DMS153 (cell line): ENCODE measurements around the gene GMPR.
"Not testable (repeated sequence)": the region's sequence is repeated elsewhere in the genome, so short reads cannot be mapped to it uniquely, and the experiment has no call there.

Experiments used
- DNase-seq: peaks from one replicate; lab custom pipeline; 2025; lab: John Stamatoyannopoulos, UW

The GMPR gene

DNA sequence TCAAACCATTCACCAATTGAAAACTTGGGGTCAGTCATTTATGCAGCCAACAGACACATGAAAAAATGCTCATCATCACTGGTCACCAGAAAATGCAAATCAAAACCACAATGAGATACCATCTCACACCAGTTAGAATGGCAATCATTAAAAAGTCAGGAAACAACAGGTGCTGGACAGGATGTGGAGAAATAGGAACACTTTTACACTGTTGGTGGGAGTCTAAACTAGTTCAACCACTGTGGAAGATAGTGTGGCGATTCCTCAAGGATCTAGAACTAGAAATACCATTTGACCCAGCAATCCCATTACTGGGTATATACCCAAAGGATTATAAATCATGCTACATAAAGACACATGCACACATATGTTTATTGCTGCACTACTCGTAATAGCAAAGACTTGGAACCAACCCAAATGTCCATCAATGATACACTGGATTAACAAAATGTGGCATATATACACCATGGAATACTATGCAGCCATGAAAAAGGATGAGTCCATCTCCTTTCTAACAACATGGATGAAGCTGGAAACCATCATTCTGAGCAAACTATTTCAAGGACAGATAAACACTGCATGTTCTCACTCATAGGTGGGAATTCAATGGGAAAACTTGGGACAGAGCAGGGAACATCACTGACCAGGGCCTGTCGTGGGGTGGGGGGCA, 13.2 kb upstream of the GMPR start:
- not testable (repeated sequence) for DNase-seq

DNA sequence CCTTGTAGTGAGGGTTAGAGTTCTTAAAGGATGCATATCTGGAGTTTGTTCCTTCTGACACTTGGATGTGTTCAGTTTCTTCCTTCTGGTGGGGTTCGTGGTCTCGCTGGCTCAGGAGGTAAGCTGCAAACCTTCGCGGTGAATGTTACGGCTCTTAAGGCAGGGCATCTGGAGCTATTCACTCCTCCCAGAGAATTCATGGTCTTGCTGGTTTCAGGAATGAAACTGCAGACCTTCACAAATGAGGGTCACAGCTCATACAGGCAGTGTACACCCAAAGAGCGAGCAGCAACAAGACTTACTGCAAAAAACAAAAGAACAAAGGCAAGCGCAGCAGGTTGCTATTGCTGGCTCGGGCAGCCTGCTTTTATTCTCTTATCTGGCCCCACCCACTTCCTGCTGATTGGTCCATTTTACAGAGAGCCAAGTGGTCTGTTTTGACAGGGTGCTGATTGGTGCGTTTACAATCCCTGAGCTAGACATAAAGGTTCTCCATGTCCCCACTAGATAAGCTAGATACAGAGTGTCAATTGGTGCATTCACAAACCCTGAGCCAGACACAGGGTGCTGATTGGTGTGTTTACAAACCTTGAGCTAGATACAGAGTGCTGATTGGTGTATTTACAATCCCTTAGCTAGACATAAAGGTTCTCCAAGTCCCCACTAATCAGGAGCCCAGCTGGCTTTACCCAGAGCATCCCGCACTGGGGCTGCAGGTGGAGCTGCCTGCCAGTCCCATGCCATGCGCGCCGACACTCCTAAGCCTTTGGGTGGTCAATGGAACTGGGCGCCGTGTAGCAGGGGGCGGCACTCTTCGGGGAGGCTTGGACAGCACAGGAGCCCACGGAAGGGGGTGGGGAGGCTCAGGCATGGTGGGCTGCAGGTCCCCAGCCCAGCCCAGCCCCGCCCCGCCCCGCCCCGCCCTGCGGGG, 12.0 kb upstream of the GMPR start:
- DNase-seq = peak; percentile 12

DNA sequence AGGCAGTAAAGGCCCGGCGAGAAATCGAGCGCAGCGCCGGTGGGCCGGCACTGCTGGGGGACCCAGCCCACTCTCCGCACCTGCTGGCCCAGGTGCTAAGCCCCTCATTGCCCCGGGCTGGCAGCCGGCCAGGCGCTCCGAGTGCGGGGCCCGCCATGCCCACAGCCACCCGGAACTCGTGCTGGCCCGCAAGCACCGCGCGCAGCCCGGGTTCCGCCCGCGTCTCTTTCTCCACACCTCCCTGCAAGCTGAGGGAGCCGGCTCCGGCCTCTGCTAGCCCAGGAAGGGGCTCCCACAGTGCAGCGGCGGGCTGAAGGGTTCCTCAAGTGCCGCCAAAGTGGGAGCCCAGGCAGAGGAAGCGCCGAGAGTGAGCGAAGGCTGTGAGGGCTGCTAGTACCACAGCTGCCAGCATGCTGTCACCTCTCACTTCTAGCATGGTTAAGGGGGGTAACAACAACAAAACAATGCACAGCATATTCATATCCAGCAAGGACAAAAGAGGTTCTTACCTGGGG, 11.3 kb upstream of the GMPR start:
- no peak for DNase-seq

DNA sequence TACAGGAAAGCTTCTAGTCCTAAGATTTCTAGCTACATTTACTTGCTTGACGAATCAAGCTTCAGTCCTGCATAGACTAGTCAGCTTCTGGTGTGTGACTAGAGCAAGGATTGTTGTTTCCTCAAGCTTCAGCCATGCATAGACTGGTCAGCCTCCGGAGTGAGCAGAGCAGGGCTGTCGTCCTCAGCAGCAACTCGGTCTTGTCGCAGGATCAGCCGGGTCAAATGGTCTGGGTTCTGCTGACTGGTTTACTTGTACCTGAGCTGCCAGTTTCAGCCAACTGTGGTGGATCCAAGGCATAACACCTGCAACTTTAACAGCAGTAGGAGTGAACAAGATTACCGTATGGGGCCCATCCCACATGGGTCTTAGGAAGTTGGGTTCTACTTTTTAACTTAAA, 10.8 kb upstream of the GMPR start:
- no peak for DNase-seq

DNA sequence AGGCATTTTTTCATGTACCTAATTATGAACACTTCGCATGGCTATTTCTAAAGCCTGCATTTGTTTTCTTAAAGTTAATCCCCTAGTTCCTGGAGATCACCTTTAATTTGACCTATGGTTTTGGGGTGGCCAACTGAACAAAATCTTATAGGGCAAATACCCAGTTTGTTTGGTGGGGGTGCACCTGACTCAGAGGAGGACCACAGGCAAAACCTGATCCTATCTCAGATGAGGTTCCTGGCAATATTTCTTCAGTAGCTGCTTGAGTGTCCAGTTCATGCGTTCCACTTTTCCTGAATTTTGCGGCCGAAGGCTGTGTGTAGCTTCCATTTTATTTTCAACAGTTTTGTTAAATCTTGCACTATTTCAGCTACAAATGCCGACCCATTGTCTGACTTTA, 10.3 kb upstream of the GMPR start:
- DNase-seq = no peak

DNA sequence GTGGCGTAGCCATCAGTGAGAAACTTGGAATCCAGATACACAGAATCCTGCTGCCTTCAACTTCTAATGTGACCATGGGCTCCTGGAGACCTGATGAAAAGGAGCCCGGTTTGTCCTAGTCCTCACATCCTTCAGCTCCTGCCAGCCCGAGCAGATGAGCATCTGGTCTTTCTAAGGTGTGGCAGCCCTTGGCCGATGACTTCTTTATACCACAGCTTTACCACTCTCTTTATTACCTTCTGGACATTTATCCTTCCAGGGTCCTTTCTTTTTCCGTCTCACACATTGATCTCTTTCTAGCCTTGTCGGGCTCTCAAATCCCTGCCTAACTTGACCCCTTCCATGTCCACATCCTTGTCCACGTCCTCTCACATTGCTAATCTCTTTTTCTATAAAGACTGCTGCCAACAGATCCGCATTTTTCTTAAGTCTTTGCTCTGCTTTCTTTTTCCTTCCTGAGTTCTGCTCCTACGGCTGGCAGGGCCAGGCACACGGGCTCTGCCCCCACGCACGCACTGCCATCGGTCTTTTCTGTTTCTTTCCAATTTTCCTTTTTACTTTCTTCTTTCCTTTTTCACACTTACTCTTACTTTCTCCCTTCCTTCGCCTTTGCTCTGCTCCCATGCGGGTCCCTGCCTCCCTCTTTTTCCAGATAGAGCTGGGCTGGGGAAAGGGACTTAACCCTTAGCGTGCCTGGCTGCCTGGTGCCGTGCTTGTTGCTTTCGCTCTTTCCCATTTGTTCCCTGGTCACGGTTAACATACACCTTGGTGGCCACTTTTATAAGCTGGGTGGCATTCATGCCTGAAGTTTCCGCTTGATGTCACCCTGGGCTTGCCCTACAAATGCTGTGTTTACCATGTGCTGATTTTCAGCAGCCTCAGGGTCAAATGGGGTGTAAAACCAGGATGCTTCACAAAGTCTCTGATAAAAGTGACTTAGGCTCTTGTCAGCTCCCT, 9.4 kb upstream of the GMPR start:
- no peak for DNase-seq

DNA sequence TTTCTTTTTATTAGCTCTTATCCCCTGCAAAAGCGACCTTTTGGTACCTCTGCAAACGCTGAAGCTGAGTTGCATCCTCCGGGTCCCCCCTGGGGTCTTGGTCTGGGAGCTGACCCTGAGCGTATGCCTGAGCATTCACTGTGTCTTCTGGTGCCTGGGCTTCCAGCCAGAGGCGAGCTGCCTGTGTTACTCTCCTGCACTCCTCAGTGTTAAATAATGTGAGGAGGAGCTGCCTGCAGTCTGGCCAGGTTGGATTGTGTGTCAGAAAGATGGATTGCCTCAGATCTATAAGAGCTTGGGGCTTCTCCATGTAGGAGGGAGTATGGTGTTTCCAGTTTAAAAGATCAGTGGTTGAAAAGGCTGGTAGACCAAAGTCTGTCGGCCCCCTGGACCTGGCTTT, 8.7 kb upstream of the GMPR start:
- DNase-seq = no peak

DNA sequence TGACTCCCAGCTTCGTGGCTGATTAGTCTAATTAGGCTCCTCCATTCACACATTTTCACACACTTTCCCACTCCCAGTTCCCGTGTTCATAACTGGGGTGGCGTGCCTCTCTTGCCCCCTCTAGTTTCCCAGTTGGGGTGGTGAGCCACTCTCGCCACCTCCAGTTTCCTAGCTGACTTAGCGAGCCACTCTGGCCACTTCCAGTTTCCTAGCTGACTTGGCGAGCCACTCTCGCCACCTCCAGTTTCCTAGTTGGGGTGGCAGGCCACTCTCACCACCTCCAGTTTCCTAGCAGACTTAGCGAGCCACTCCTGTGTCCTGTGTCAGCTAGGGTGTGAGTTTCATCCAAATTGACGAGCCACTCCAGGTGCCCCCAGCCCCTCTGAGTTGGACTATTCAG, 7.4 kb upstream of the GMPR start:
- DNase-seq = no peak

DNA sequence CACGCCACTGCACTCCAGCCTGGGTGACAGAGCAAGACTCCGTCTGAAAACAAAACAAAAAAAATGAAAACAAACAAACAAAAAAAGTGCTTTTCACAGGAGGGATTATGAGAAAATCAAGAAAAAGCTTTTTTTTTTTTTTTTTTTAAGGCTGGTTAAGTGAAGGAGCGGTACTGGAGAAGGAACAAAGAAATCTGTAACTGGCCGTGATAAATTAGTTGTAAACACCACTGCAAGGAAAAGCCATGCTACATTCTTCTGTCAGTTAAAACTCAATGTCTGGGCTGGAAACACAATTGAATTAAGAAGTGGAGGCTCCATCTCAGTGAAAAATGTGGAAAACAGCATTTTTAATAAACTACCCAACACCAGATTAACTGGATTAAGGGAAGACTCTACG, 6.3 kb upstream of the GMPR start:
- no peak for DNase-seq

DNA sequence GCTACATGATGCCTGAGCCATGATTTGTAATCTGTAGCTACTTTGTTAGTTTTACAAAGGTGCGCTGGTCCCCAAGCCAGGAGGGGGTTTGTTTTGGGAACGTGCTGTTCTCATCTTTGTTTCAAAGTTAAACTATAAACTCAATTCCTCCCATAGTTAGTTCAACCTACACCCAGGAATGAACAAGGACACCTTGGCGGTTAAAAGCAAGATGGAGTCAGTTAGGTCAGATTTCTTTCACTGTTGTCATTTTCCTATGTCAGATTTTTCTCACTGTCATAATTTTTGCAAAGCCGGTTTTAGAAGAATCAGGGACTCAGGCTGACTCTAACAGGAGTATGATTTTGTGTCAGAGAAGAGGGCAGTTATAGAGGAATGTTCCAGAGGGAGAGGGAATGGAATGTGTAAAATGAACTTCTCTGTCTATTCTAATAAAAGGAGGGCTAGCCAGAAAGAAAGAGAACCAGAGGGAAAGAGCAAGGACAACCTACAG, 2.3 kb upstream of the GMPR start:
- no peak for DNase-seq

DNA sequence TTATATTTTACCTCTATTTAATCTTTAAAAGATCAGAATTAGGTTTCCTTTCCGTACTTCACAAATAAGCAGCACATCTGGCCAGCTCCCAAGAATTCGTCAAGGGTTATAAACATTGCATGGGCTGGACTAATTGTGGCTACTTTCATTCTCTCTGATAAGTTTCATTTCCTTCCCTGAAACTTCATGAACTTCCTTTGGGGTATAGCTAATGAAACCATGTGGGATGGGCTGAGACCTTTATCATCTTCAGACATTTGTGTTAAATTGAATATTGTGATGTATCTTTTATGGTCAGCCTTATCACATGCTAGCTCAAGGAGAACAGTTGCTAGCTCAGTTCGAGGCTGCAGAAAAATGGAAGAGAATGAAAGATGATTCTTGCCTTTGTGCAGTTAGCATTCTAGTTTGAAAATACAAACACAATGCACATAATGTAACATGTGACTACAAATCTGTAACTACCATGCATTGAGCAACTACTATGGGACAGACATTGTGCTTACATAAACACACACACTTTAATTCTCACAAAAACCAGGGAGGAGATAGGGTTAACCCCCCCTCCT, 1.7 kb upstream of the GMPR start:
- DNase-seq = no peak

DNA sequence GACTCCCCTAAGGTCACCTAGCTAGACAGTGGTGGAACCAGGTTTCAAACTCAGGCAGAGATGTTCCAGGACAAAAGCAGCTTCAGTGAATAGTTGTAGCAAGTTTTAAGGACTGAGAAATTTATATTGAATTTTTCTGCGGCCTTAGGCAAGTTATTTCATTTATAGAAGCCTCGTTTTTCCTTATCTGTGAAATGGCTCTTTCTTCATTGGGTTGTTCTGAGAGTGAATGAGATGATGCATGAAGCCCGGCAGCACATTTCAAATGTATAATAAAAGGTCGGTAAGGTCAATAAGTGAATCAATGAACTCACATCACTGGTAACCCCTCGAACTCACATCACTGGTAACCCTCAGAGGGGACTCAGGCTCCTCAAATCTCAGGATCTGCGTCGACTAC, 1.1 kb upstream of the GMPR start:
- DNase-seq = no peak

DNA sequence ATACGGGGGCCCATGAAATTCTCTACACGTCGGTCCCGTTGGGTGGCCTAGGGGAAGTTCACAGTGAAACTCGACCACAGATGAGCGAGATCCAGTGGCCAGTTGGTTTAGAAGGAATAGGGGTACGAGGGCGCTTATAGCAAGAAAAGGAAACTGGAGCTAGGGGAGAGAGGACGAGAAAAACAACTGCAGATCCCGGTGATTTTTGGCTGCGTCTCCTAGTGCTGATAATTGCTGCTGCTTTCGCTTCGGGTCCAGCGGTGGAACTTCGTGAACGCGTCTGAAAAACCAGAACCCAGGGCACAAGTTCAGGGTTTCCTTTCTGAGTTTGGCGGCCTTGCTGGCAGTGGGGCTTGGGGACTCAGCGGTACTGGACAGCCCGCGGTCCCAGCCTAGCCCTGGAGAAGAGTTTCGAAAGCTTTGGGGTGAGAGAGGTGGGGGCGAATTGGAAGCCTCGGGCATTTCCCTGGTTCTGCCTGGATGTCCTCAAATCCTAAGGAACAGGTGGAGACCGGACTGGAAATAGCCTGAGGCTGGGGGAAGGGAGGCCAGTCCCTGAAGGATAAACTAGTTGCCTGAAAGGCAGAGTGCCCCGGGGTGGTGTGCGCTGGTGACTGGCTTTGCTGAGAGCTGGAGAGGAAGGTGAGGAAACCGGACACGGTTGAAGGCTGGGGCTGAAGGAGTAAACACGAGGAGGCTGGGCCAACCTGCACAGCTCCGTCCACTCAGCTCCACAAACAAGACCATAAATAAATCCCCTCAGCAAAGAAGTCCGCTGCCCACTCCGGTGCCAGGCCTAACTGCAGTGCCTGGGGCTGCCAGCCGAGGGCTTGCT, 793 bp downstream of the GMPR start:
- DNase-seq = no peak

DNA sequence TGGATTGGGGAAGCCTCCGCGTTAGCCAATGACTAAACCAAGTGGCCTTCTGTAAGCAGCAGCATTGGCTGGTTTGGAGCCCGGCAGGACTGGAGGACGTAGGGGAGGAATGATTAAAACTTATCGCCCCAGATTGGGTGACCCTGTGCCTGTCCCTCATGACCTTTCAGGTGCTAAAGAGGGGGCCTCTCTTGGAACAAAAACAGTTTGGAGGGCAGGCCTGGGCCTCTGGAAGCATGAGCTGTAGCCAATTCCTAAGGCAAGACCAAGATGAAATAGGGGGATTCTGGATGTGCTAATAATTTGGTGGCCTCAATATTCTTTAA, 1.4 kb downstream of the GMPR start:
- peak; percentile 74 for DNase-seq

DNA sequence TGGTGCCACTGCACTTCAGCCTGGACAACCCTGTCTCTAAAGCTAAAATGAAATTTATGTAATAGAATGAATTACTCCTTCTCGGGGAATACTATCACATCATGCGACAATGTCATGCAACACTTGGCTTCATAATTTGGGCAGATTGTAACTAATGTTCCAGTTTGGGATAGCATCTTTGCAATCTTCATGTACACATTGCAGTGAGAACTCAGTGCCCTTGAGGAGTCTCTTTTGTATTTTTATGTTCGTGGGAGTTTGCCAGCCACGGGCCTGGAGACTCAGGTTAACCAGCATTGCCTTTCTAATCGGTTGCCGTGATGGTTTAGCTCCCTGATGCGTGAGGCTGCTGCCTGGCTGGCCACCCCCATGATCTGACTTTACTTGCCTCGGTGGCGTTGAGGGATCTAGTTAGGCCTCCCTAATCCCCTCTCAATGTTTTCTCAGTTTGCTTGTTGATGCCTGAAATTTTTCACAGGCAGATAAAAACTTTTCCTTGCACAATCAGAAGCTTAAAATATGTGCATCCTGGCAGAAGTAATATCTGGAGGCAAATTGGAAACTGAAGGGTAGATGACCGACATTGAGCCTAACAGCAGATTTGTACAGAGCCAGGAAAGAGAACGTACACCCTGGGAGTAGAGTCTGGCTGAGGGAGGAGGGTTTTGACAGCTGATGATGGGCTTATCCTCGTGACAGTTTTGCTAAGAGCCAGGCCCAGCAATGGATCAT, 2.4 kb downstream of the GMPR start:
- no peak for DNase-seq

DNA sequence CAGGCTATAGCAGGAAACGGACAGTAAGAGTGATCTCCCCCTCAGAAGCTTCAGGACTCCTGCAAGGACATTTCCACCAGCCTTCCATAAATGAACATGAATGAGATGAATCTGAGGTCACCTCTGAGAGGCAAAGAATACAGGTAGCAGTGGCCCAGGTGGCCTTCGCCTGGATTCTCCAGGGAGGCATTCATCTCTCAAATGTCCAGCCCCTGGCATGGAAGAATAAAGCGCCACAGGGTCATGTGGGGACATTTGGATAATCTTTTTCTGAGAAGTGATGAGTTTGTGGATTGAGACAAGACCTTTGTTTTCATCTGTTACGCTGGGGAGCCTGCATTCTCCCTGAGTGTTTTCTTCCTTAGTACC, 2.9 kb downstream of the GMPR start:
- no peak for DNase-seq

DNA sequence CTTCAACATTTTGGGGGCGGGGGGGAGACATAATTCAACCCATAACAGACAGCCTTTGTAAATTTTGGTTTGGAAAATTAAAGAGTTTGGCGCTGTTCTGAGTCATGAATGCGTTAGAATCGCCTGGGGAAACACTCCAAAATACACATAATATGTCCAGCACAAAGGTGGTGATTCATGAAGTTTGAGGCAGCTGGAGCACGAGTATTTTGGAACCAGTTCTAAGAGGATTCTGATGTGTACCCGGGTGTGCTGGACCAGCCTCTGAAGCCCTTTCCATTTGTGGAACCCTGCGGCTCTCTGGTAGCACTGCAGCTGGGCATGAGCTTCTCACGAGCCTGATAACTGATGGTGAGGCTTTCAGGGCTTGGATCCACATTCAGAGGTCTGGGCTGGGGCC, 4.7 kb downstream of the GMPR start:
- no peak for DNase-seq

DNA sequence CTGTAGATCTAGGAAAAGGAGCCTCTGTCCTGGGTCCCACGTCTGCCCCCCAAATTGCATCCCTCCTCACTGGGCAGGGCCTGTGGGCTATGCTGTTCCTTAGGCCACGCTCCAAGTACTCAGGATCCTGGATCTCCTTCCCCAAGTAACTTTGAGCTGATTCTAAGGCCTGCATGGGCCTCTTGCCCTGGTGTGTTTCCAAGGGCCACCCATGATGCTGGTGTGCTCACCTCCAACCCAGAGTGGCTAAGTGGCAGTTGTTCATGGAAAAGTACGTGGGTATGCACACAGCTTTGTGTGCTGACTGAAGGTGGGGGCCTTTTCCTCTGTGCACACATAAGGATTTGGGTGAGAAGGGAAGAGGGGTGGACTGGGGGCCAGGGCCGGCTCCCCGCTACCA, 5.3 kb downstream of the GMPR start:
- DNase-seq = no peak

DNA sequence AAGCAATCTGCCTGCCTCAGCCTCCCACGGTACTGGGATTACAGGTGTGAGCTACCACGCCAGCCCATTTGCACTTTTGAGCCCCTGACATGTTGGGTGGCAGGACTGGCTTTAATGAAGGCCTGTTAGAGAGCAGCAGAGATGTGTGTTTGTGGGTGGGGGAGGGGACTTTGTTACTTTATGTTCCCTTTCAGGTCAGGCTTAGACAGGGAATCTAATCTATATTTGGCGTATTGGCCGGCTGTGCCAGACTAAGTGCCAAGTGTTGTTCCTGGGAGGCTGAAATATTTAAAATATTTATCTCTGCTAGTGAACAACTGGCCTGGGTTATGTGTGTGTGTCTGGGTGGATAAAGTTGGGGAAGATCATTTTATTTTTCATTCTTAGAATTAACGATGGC, 6.1 kb downstream of the GMPR start:
- DNase-seq = no peak

DNA sequence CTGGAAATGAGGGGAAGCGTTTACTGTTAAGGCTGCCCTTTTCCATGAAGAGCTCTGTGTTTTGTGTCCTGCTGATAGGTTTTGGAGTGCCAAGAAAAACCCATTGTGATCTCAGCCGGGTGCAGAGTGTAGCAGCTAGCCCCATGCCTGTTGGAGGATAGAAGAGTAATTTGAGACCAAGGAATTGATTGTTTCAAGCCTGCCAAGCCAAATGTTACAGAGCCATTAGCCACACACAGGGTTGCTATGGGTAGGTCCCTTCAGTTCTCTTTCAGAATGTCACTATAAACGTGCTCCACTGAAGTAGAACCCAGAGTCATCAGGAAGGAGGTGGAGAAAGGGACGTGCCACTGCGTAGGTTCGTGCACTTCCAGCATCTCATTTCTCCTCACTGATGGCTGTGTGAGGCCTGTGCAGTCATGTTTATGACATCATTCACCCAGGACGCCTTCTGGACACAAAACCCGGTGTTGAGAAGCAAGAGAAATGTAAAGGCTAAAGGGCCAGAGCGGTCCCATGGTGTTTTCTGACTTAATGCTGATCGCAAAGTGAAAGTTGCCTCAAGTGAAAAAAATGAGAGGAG, 6.6 kb downstream of the GMPR start:
- peak; percentile 79 for DNase-seq
